Measurements from ENCODE around the gene BEX3.
A peak's percentile ranks its signal among the peaks of the same experiment; 100 is the strongest.
"Not testable (repeated sequence)": the region's sequence is repeated elsewhere in the genome, so short reads cannot be mapped to it uniquely, and the experiment has no call there.

BEX3 gene

DNA sequence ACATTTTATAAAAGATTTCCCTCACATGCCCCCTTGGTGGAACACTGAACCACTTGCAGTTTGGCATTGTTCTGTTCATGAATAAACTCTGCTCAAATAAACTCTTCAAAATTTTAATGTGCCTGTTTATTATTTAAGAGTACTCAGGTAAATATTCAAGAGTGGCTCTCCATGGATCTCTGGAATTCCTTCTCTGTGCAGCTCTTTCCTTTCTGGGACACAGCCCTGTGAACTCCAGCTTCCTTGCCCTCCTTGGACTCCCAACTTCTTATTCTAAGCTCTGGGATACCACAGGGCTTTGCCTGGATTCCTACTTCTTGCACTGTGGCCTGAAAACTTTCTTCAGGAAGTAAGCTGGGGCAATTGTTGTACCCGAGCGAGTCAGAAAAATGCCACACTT is 8.3 kb downstream of the BEX3 start:
- no peak for DNase-seq

DNA sequence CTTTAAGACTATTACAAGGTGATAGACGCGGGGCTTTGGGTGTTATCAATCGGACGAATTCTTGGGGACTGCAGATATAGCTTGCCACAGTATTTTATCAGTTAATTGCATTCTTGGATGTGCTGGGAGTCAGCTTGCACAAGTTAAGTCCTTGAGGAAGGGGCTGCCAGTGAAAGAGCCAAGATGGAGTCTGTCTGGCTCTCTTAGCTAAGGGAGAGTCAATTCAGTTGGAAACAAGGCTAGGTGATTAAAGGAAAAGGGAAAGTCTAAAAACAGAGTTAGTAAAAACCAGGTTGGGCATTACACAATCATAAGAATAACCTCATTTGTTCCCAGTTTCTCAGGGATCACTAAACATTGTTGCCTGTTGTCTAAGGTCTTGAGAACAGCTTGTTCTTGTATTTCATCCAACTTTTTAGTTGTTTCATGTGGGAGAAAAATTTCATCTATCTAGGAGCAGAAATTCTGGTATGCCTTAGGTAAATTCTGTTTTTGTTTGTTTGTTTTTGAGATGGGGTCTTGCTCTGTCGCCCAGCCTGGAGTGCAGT is 9.0 kb downstream of the BEX3 start:
- DNase-seq = not testable (repeated sequence)

DNA sequence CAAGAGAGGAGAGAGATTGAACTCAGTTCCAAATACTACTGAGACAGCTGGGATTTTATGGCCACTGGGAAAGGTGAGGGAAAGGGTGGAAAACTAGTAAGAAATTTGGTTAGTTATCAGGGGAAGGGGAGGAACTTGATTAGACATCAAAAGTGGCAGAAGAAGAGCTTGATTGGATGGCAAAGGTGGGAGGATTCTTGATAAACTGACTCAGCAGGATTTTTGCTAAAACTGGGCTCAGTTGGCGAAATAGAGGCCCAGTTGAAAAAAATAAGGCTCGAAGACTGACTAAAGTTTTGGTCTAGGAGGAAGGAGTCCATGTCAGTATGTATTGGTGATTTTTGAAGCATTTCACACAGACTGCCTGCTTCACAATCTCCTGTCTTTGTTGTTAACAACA is 10.0 kb downstream of the BEX3 start:
- DNase-seq = no peak

DNA sequence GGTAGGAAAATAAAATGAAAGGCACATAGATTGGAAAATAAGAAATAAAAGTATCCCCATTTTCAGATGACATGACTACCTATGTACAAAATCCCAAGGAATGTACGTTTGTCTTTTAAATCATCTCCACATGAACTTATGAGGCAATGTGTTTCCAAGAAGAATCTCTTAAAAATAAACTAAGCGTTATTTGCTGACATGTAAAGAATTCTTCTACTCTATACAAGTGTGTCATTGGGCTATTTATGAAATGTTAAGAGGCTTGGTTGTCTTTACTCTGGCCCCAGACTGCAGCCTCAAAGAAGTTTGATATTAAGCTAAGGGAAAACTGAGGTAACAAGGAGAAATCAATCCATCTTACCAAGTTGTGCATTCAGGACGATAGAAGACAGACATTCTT is 17.1 kb downstream of the BEX3 start:
- no peak for DNase-seq

DNA sequence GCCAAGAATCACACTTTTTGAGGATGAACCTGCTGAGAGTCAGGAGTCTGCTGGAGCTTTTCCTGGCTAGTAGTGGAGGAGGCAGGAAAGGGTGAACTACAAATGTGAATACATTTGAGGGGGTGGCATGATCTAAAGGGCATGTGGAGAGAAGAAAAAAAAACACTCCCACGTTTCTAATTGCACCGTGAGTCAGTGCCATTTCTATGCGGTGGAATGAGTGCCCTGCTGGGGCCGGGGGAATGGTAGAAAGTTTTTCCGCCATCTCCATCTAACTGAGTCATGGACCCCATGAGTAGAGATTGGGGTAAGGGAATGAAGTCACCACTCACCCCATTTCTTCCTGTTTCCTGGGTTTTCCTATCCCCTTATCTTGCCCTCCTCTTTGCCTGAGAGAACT is 19.8 kb downstream of the BEX3 start:
- no peak for DNase-seq

DNA sequence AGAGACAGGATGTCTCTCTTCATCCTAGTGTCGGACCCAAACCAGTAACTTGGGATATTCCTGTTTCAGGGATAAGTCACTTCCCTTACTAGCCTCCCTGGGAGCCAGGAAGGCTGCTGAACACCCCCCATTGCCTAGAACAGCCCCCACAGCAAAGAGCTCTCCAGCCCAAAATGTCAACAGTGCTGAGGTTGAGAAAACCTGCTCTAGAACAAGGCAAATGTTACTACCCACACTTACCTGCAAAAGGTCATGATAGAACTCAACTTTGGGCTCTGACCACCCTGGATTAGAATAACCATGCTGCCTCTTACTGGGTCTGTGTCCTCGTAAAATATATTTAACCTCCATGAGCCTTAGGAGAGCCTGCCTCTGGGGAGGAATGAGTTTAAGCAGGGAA is 20.3 kb downstream of the BEX3 start:
- DNase-seq = no peak

DNA sequence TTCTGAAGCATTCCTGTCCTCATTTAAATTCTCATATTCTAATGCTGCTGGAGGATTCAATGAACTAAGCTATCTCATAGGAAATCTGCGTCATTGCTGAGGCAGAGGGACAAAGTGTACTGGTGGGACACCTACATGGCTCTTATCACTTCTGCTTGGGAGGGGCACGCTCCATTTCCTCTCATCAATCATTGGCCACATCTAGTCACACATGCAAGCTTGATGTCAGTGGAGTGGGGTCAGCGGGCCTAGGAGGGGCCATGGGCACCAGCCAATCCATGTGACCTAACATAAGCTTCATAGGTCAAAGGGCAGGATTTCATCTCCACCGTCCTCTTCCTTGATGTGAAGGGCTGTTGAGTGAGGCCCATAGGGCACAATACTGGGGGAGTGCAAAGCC is 21.4 kb downstream of the BEX3 start:
- DNase-seq = no peak

DNA sequence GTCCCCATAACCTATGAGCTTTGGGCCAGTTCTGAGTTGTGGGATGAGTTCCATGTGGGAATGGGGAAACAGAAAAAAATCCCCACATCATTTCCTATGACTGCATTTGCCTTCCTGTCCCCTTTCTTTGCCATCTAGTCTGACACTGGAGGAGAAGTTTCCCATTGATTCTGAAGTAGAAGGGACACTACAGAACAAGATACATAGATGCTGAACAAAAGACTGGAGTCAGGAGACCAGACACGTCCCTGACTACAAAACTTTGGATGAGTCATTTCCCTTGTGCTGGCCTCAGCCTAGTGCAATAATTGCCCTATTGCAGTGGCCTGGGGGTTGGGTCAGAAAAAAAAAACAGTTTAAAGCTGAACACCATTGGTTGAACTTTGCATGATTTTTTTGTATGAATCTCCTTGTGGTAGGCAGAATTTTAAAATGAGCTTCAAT is 22.1 kb downstream of the BEX3 start:
- no peak for DNase-seq

DNA sequence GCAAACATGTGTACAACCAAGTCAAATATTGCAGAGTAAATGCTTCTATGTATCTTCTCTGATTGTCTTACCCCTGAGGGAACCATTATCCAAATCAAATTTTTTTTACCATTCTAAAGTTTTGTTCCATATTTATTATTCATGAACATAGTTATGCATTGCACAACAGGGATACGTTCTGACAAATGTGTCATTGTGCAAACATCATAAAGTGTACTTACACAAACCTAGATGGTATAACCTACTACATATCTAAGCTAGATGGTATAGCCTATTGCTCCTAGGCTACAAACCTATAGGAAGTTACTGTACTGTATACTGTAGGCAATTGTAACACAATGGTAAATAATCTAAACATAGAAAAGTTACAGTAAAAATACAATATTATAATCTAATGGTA is 23.4 kb downstream of the BEX3 start:
- no peak for DNase-seq

DNA sequence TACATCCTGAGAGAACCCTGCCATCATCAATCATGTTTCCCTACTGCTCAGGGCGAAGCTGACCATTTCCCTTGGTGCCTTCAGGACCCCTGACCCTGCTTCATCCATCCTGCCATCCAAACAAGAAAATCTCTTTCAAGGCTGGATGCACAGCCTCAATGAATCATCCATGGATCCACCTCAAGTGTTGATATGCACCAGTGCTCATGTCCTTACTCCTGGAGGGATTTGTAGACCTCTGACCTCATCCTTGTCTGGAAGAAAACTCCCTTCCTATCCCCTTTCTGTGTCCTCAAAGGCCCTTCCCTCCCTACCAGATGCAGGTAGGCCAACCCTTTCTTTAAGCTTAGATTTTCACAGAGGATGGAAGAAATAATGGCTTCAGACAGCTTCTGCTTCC is 24.6 kb downstream of the BEX3 start:
- DNase-seq = no peak

DNA sequence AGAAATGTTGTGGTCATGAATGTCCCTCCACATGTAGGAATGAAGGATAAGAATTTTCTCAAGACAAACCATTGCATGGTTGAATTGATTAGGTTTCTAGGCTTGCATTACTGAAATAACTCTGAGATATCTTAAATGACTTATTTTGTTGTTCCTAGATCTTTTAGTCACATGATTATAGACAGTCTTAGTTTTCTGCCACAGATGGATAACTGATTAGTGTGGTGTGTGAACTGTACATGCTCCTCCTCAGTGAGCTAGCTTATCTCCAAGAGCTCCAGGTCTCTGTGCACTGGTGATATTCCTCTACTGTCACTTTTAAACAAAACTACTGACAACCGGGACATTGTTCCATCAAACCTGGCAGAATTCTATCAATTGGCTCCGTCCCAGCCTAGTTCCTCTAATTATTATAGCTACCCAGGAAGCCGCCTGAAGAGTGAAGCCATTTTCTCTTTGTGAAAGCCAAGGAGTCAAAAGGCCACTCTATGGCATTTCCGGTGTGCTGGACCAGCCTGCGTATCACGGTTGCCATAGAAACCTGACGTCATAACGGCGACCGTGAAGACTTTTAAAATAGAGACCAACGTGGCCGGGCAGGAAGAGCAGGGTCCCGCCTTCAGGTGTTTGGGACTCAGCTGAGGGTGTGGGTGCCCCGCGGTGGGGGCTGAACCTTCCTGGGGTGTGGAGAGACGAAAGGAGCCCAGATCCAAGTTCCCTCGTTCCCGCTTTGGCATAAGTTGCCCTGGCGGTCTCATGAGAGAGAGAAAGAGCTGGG is 28.1 kb downstream of the BEX3 start:
- peak; percentile 34 to 60 for DNase-seq

DNA sequence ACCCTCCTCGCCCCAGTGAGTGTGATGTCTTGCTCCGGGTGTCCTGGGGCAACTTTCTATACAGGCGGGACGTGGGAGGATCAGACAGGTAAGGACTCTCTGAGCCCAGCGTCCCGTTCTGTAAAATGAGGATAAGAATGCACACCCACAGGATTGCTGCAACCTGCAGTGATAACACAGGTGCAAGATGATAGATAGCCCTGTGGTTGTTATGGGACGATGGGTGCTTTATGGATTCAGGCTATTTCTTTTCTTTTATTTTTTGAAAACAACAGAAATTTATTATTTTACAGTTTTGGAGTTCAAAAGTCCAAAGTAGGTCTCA is 28.6 kb downstream of the BEX3 start:
- no peak for DNase-seq

DNA sequence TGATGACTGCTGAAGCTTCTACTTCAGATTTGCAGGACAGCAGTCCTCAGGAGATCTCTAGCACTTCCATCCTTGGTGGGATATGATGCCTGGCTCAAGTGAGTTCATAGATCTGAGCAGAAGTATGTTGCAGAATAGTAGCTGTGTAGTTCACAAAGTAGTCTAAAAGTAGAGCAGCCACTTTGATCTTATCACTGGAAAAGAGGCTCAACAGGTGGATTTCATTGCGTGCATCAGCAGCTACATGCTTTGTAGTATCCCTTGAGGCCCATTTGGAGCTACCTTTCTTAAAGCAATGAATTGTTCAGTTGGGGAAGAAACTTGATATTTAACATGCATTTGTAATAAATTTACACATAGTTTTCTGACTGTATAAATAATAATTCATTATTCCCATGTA is 29.9 kb downstream of the BEX3 start:
- DNase-seq = no peak

DNA sequence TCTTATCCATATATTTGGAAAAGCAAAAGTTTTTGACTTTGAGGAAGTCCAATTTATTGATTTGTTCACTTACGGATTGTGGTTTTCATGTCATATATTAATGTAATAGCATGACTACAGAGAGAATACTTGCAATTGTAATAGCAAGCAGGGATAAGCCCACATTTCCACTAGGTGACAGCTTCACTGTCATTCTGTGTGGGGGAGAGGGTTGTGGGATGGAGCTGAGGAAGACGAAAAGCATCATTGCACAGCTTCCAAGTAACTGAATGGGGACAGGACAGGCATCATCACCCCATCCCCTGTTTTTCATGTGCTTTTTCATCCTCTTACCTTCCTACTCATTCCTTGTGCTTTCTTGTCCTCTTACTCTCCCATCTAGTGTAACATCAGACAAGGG is 31.4 kb downstream of the BEX3 start:
- DNase-seq = no peak

DNA sequence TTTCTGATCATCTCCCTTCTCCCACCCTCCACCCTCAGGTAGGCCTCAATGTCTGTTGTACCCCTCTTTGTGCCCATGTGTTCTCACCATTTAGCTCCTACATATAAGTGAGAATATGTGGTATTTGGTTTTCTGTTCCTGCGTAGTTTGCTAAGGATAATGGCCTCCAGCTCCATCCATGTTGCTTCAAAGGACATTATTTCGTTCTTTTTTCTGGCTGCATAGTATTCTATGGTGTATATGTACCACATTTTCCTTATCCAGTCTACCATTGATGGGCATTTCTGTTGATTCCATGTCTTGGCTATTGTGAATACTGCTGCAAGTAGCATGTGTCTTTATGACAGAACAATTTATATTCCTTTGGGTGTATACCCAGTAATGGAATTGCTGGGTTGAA is 35.4 kb downstream of the BEX3 start:
- DNase-seq = not testable (repeated sequence)

DNA sequence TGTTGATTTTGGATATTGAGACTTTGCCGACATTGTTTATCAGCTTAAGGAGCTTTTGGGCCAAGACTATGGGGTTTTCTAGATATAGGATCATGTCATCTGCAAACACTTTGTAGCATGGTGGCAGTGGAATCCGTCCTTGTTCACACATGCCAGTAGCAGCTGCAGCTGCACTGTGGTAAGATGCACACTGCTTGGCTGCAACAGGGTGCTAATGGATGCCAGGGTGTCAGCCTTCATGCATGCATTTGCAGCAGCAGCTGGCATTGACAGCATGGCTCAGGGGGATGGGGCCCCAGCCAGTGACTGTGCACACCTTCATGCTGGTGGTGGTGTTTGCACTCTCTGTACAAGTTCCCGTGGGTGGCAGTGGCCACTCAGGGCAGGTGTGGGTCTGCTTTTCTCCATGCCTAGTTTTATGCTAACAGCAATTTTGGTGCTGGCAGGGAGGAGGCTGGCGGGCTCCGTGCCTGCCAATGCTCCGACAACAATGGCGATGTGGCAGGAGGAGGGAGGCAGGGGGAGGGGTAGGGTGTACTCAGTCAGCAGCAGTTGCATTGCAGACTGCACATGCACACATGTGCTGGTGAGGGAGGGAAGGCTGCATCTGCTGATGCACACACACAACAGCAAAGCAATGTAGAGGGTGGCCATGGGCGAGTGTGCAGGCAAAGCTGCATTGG is 37.5 kb downstream of the BEX3 start:
- no peak for DNase-seq

DNA sequence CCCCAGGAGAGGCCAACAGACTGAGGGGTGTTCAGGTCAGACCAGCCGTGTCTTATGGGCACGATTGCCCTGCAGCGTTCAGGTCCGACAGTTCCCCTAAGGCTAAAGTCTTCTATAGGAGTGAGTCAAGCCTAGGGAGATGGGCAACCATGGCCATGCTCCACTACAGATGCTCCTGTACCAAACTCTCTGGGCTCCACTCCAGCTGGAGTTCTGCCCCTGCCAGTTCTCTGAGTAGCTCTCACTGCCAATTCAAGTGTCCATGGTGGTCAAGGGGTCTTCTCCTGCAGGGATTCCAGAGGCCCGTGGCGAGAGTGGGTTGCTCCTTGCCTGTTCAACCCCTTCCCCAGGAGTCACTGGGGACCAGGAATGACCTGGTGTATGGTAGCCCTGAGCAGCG is 38.2 kb downstream of the BEX3 start:
- no peak for DNase-seq

DNA sequence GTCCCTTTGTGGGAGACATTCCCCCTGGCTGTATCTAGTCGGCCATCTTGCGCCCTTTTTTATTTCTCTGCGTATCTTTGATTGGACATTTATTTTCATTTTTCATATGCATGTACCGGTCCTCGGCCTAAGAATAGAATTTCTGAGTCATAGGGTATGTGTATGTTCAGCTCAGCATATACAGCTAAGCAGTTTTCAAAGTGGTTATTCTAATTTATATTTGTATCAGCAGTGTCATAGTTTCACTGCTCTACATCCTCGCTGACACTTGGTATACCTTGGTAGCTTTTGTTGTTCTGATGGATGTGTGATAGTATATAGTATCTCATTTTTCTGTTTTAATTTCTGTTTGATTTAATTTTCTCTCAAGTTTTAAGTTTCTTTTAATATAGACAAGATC is 38.7 kb downstream of the BEX3 start:
- no peak for DNase-seq

DNA sequence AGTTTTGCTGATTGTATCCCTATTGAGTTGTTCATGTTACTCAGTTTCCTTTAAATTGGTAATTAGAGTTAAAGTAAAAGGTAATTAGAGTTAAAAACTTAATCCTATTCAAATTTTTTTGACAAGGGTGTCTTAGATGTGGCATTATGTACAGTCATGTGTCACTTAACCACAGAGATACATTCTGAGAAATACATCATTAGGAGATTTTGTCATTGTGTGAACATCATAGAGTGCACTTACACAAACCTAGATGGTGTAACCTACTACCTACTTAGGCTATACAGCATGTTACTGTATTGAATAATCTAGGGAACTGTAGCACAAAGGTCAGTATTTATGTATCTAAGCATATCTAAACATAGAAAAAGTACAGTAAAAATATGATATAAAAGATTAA is 39.2 kb downstream of the BEX3 start:
- DNase-seq = no peak

DNA sequence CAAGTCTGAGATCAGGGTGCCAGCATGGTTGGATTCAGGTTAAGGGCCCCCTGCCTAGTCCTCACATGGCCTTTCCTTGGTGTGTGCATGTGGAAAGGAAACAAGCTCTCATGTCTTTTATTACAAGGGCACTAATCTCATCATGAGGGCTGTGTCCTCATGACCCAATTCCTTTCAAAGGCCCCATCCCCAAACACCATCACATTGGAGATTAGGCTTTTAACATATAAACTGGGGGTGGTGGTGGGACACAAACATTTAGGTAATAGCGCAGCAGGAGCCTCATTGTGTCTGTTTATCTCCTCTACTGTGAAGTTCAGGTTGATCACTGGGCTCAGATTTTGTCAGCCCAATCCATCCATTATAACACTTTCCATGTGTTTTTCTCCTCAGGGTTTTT is 41.0 kb downstream of the BEX3 start:
- no peak for DNase-seq

DNA sequence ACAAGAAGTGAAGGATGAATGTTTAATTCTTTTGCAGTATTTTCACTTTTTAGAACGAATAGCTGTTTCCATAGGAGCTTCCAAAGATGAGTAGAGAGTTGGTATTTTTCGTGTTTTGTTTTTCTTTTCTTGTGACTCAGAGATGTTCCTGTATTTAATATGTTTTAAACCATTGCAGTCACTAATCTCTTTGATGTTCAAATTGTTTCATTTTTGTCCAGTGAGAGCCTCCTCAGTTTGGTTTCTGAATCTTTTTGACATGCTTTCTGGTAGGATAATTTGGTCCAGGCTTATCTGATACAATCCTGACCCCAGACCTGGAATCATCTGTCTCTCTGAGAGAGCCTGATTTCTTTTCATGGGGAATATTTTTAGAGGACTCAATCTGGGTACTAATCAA is 41.6 kb downstream of the BEX3 start:
- no peak for DNase-seq

DNA sequence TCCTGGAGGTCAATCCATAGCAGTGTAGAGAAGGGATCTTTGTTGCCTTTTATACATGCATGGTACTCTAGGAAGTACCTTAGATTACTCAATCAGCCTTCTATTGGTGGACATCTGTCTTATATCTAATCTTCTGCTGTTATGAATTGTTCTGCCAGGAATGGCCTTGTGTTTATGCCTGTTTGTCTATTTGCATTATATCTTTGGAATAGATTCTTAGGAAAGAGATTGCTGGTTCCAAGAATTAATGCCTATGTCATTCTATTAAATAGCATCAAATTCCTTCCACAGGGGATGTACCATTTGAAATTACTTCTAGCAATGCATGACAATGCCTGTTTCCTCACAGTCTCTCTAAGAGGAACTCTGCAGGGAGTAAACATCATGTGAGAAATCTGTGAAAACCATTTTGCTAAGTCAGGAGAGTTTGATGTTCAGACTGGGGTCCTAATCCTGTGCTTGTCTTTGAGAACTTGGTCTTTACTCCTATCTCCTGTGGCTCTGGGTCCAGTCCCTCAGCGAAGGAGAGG is 42.5 kb downstream of the BEX3 start:
- no peak for DNase-seq

DNA sequence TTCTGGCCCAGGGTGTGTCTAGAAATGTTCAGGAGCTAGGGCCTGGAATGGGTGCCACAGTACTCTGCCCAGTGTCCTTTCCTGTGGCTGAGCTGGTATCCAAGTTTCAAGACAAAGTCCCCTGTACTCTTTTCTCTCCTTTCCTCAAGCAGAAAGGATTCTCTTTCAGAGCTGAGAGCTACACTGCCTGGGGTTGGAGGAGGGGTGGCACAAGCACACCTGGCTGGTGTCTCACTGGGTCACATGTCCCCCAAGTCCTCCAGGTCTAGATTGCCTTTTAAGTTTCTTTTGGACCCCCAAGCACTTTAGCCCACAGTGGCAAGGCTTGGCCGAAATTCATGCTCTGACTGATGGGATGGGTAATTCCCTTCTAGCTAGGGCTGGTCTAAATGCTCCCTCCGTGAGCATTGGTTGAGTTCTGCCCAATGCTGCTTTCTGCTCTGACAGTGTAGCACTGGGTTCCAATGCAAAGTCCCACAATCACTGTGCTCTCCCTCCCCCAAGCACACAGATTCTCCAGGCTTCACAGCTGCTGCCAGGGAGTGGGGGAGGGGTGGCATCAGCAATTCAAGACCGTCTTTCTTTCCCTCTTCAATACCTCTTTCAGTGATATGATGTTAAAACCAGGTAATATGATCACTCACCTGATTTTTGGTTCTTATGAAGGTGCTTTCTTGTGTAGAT is 47.8 kb downstream of the BEX3 start:
- DNase-seq = no peak

All from stimulated activated CD4-positive, alpha-beta T cell treated with anti-CD3 and anti-CD28 coated beads, Interleukin-2, amount 100 ng/mL, for 24 hours (primary cell).